GM19452 (cell line): ENCODE data around the gene PDE1C.
A peak's percentile ranks its signal among the peaks of the same experiment; 100 is the strongest.

ENCODE experiments used
- ATAC-seq: cut with Tn5 transposase; IDR thresholded peaks from one replicate; pipeline ENCODE4 v1.9.1; 2021; ENCODE audit not compliant: unreplicated experiment

The PDE1C gene

DNA sequence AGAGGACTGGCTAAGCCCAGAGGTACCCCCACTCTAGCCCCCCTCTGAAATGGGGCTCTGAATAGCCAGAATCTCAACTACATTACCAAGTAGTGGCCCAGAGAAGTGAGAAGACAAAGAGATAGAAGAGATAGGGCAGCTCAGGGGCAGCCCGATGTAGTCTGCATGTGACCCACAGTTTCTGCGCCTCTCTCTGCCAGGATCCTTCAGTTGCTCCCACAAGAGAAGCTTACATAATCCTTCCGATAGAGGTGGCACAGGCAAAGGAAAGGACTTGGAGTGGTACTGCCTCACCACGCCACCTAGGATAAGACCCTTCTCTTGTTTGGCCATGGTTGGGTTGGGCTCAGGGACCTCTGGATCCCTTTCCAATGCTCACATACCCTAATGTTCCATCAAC is 5.4 kb upstream of the PDE1C start:
- ATAC-seq, result no peak

DNA sequence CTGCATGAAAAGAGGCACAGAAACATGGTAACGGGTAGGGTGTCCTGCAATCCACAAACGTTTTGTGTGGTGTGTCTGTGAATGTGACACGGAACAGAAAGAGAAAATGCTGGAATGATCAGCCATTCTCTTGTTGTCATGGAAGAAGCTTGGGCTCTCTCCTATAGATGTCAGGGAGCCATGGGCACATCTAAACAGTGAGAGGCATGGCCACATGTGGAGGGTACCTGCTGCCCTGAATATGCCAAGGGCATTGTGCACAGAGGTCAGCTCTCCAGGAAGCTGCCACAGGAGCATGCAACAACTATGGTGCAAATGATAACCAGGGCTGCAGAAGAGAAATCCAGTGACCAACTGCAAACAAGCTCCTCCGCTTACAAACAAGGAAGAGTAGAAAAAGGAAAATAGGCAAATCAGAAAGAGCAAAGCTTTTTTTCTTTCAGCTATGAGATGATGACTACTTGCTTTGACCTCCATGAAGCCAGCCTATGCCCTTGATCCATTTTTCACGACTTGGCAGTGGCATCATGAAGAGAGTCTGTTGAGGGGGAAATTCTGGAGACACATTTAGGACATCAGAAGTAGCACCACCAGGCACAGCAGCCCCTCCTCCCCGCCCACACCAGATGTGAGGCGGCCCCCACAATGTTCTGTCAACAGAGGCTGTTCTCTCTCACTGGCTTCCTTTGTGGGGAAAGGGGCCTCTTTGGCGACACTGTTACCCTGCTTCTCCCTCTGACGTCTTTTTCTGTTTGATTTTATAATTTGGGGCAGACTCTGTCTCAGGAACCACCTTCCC is 4.8 kb upstream of the PDE1C start:
- no peak for ATAC-seq

DNA sequence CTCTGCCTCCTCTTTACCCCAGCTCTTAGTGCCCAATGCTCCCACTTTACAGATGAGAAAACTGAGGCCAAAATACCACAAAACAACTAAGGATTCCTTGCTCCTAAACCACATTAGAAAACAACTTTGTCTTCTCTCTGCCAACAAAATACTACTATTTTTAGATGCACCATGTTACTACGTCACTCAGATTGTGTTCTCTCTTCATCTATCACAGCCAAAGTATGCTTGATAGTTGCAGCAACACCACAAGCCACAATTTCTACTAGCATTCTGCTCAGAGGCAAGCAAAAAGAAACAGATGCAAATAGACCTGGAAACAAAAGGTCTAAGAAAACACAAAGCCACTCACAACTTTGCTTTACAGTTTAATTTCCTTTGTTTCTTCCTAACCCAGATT is 3.3 kb upstream of the PDE1C start:
- ATAC-seq, result no peak

DNA sequence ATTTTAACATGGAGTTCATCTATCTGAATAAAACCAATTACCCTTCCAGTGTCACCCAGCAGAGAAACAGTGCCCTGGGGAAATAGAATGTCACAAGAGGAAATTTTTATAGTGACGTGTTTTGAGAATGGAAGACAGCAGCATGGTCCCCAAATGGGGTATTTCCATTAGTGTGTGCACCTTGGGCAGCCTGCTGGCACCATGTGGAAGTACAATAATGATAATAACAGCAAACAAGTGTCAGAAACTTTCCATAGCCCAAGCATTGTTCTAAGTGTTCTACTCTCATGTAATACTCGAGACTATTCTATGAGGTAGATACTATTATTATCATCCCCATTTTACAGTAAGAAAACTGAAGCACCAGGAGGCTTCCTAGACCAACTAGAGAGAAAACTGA is 2.2 kb upstream of the PDE1C start:
- ATAC-seq, result no peak

DNA sequence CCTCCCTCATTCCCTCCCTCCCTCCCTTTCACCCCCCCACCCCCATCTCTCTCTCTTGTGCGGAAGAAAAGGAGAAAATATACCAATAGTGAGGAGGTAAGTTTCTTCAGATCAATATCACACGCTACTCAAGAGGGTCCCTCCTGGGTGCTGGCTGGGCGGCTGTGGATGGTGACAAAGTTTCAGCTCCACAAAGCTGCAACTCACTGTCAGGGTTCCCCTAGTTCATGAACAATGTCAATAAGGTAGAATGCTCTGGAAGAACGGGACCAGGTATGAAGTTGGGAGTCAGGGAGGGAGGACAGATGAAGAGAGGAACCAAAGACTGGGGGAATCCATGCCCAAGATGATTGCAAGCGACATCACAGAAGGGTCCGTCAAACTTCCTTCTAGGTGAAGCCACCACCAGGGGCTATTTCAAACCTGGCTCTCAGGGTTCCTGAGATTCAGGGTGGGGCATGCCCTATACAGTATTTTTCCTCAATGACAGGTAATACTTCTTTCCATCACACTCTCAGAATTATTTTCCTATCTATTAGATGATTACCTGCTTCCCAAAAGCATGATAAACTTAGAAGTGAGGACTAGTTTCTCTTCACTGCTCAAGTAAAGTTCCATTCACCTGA is 1.4 kb upstream of the PDE1C start:
- ATAC-seq, result no peak

DNA sequence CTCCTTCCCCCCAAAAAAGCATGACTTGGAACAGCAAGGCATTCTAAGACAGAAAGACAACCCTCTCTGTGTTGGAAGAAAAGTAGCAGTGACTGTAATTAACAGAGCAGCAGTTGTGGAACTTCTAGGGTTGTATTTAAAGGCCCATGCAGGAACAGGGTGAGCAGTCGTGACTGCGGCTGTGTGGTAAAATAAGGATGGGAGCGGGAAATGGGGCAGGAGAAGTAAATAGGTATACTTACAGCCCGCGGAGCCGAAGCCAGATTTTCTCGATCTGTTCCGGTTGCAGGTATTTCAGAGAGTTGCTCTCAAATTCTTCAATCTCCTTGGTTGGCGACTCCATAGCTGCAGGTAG is 179 bp downstream of the PDE1C start:
- no peak for ATAC-seq

DNA sequence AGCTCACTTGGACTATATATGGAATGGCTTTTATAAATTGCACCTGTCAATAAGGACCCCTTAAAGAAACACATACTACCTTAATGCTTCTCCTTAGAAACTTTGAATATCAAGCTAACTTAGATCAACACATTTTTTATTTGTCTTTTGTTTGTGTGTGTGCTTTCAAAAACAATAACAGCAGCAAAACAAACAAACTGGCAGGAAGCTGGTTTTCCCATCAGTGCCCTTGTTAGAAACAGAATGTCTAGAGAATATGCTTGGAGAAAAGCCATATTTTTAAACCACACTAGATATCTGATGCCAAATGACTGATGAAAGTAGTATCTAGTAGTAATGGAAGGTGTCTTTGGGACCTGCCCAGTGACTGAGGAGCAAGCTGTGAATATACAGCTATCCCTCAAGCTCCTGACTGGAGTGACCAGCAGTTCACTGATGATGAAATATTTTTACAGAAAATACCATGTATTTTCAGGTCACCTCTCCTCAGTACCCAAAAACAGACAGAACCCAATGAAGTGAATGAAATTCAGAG is 1.0 kb downstream of the PDE1C start:
- ATAC-seq, result no peak

DNA sequence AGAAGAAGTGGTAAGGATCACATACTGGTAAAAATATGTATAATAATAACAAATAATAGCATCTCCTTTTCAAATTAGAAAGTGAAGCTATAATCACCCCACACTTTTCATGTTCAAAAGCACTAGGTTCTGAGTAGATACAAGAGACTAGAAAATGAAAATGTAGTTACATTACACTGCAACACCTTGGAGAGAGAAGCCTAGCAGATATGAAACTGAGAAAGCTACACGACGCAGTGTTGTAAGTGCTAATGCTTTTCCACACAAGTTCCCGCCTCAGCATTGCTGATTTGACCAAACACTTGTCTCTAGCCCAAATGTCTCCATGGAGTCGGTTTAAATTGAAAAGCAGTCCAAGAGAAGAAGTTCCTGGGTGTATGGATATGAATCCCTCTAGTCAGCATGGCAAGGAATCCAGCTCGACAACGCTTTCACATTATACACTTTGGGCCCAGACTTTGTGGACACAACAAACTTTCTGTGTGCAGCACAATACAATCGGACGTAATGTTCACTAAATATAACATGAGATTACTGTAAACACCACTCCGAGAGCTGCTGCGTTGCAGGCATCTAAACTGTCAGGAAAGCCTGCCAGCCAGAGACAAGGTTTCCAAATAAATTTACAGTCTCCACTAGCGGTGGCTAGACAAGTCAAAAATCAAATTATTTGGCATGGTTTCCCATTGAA is 1.7 kb downstream of the PDE1C start:
- ATAC-seq, result no peak

DNA sequence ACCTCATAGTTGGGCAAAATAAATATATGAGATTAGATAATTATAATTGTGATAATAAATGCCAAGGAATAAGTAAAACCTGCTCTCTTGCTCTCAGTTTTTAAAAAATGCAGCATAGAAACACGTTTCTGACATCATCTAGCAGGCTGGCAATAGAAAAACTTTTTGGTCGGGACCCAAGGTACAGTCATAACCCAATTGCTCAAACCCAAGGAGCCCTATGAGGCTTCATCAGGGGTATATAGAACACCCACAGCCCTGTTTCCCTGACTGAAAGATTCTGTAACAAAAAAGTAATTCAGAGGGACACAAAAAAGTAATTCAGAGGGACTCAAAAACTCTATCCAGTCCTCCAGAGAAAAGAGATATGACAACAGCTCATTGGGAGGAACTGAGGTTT is 3.8 kb downstream of the PDE1C start:
- ATAC-seq, result no peak

DNA sequence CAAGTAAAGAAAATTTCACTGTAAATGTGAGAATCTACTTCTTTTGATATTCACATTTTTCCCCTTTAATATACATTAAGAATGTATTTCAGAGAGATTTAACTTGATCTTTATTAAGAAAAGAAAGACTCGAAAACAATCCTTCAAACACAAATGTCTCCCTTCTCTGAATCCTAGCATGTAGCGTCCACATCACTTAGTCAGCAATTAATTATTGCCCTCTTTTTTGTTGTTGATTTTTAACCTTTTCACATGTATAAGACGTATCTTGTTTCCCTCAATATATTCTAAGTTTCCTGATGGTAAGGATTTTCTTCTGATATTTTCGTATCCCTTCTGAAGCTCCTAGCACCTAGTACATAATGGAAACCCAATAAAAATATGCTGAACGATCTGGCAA is 6.6 kb downstream of the PDE1C start:
- no peak for ATAC-seq

DNA sequence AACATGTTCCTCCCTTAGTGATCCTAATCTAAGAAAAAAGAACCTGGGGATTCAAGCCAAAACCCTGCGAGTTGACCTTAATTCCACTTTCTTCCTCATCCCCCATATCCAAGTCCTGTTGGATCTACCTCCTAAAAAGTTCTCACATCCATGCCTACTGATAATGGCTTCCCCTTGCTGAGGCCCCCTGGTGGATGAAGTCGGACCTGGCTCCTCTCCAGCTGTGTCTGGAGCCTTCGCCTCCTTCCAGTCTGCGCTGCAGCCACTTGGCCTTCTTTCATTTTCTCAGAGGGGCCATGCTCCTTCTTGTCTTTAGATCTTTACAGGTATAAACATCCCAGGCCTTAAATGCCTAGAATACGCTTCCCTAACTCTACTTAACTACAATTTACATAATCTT is 8.1 kb downstream of the PDE1C start:
- ATAC-seq, result no peak

DNA sequence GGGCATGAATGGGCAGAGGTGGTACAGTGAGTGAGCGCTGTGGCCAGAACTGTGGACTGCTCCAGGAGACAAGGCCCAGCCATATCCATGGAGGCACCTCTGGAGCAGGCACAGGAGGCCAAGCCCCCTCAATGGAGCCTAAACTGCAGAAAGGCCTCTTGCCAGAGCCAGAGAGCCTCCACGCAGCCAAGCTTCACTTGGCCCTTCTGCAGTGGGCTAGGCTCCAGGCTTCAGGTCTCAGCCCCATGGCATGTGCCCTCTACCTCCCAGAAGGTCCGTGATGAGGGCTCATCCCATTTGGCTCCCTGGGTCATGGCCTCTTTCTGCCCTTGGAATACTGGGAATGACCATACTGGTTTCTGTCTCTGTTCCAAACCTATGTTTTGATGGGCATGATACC is 8.9 kb downstream of the PDE1C start:
- ATAC-seq, result no peak

DNA sequence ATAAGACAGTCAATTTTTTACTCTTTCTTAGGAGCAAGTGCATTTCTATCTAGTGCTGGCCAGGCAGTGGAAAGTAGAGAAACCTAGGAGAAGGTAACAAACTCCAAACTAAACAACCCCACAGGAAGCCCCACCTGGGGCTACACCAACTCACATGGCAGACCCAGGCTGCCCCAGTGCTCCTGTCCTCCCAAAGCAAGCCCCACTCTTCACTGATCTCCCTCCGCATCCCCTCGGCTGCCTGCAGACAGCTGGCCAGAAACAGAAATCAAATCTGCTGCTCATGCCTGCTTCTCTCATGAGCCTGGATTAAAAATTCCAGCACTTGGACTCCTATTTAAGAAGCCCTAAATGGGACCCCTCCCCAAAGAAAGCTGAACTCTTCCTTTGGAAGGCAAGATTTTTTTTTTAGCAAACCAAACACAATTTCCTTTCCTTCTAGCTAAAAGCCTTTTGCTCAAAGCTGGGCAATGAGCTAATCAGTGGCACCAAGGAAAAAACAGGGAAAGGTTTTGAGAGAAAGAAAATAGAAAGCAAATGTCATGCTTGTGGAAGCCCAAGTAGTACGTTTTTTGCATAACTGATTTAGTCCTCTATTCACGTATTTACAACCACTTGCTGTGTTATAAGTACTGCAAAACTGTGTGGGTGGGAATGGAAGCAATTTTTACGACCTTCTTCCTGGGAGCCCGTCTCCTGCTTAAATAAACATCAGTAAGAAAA is 10.8 kb downstream of the PDE1C start:
- no peak for ATAC-seq

DNA sequence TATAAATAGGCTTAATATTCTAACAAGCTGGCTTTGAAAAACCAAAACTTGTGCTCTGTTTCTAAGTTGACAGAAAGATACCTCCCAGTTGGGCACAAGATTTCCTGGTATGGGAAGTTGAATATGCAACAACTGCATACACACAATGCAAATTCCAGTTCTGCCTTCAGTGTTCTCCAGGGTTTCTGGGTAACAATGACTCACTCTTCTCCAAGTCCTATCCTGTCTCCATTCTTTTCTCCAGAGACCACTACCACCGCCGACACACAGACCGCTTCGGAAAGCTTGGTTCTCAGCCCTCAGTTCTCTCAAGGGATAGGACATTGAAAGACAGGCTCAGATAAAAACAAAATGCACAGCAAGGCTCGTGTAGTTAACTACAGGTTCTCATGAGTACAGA is 12.2 kb downstream of the PDE1C start:
- ATAC-seq, result no peak

DNA sequence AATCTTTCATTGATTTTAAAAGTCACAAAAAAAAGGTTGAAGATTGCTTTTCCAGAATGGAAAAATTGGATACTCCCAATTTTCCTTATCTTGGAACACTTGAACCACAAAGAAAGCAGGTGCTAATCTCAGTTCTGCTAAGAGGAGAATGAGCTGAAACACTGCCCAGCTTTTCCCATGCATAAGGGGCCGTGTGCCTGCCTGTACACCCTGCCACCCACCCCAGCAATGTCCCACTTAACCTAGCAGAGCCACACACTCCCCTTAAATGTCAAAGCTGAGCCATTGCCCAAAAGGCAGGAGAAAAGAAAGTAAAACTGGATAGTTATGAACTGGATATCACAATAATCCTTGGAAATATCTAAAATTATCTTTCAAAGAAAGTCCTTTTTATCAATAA is 13.4 kb downstream of the PDE1C start:
- no peak for ATAC-seq

DNA sequence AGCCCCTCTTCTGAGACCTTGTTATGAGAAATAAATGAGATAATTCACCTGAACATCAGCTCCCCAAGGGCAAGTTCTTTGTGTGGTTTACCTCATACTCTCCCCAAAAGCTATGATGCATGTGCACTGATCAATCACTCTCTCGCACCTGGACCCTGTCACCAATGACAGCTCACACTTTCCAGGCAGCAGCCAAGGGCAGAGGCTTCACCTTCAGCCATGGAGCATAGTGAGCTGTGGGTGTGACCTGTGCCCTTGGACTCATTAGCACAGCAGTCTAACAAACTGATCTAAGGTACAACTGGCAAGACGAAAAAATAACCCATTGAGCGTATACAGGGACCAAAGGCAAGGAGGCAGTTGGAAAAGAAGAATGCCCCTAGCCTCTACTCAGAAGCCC is 17.0 kb downstream of the PDE1C start:
- ATAC-seq, result no peak

DNA sequence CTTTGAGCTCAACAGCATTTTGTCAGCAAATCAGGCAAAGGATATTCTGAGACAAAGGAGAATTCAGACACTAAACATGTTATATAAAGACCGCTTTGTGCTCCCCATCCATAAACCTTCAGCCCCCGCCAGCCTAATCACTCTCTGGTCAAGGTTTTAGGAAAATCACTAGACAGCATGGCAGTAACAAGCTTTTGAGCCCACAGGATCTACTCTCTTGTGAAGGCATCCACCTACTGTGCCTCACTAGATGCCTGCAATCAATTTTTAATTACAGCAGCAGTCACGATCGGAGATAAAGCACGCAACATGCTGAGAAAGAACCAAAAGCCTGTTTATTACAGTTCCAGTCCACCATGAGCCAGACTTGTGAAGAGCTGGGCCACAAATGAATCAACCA is 19.1 kb downstream of the PDE1C start:
- no peak for ATAC-seq

DNA sequence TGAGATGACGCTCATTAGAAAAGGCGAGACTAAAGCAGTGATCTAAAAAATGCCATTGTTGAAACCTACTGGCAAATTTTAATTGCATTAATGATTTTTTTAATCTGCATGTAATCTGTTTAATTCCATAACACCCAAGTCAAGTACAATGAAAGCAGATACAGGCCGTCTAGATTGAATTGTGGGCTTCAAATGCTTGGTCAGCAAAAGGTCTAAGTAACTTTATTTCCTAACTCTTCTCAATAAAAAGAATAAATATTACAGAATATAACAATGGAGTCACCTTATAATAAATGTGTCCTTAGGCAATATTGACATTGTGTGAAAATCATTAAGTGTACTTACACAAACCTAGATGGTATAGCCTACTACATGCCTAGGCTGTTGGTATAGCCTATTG is 20.6 kb downstream of the PDE1C start:
- no peak for ATAC-seq

DNA sequence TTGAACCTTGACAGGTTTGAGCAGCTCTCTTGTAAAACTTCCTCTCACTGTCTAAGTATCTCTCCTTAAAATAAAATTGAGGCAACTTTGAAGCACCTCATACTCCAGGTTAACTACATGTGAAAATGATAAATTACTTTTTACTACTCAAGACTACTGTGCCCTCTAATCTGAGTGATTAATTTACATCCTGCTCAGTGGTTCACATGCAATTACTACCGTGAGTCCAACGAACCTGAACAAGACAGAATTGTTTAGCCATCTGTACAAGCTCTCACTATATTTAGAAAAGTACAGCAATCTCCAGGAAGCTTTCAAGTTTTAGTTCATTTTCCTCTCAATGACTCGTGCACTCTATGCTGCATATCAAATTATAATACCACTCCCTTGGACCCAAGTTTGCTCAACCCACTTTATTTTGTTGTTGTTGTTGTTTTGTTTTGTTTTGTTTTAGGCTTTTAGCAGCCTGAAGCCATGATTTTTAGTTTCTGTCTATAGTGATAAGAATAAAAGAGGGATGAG is 21.2 kb downstream of the PDE1C start:
- peak; percentile 75 for ATAC-seq

DNA sequence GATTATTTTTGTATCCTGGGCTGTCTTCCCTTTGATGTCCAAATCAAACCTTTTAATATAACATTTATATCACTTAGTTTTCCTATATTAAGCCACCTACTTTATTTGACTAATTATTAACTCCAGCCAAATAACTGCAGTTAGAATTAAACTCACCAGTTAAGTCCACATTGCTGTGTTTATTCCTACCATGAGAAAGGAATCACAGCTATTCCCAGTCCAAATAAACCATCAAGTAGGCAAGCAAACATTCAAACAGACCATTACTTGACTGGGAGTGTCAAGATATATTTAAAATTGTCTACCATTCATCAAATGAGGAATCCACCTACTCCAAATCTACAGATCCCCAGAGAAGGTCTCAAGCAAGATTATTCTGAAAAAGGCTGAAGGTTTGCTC is 22.4 kb downstream of the PDE1C start:
- no peak for ATAC-seq

DNA sequence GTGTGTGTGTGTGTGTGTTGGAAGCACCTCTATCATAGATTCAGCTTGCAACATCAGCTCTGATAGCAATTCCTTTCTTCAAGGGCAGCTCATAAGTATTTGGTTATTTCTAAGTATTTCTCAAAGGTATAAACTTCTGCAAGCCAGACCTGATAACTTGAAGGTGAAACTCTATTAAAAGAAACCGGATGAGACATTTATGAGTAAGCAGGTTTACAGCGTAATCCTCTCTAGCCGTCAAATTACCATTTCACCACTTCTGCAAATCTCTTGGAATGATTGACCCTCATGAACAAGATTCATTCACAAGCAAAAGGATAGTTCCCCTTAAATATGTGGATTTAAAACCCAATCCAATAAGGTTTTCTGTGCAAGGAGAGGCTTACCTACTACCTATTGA is 23.1 kb downstream of the PDE1C start:
- ATAC-seq, result no peak
